ENCODE data around the gene SCN1B. TPM values are rescaled to one million over a fixed set of nuclear protein-coding genes. Genes with fewer than 3 reads are reported as not detected.
"Not testable (repeated sequence)": the region's sequence is repeated elsewhere in the genome, so short reads cannot be mapped to it uniquely, and the experiment has no call there.

Gene SCN1B
- total and polyA plus RNA-seq, 9 donors: 0.83 to 13.9 (median 5.7) TPM

- H3K36me3 ChIP-seq: no peaks in the 10 kb centered on the region
- H3K4me1 ChIP-seq (ENCODE audit: insufficient read depth): peaks cover 1% of the 10 kb centered on the region
- WGBS, 3 donors: 73 to 83% (median 80%) methylated on average over 18 to 21 of the region's 21 CpGs
- no peak overlapping the region for H3K27ac ChIP-seq
- H3K27me3 ChIP-seq: no peaks in the 10 kb centered on the region
- H3K4me3 ChIP-seq: no peak overlapping the region
- H3K9me3 ChIP-seq: no peaks in the 10 kb centered on the region
- intact Hi-C loops (cut with DNase I): no loop called here
- no peak for DNase-seq
- TF ChIP-seq POLR2A (IDR thresholded peaks at IDR 0.05): no peak
- TF ChIP-seq EP300 (IDR thresholded peaks at IDR 0.05): no peak
- TF ChIP-seq CTCF (IDR thresholded peaks at IDR 0.05): no peak
Observed at GRCh38 chr19:35025969-35026368, 4.3 kb upstream of the SCN1B start.

GRCh38 chr19:35026418-35026817, 3.9 kb upstream of the SCN1B start:
- Histone ChIP-seq H3K27me3 (no peaks in the 10 kb centered on the region), H3K27ac (no peak overlapping the region), H3K4me3 (no peak overlapping the region), H3K4me1 (ENCODE audit: insufficient read depth) (peaks cover 1% of the 10 kb centered on the region), H3K9me3 (no peaks in the 10 kb centered on the region), H3K36me3 (no peaks in the 10 kb centered on the region)
- no peak for DNase-seq
- intact Hi-C loops (cut with DNase I): no loop called here
- no peak for TF ChIP-seq EP300 (IDR thresholded peaks at IDR 0.05)
- TF ChIP-seq POLR2A (IDR thresholded peaks at IDR 0.05): no peak
- TF ChIP-seq CTCF (IDR thresholded peaks at IDR 0.05): no peak
- 80 to 83% (median 82%) methylated on average over 6 of the region's 6 CpGs for WGBS, 3 donors

- DNase-seq: no peak
- Histone ChIP-seq H3K4me3 (no peak overlapping the region), H3K27ac (no peak overlapping the region), H3K36me3 (no peaks in the 10 kb centered on the region), H3K9me3 (no peaks in the 10 kb centered on the region), H3K4me1 (ENCODE audit: insufficient read depth) (peaks cover 1% of the 10 kb centered on the region), H3K27me3 (no peaks in the 10 kb centered on the region)
- TF ChIP-seq EP300 (IDR thresholded peaks at IDR 0.05) (no peak), CTCF (IDR thresholded peaks at IDR 0.05) (no peak), POLR2A (IDR thresholded peaks at IDR 0.05) (no peak)
- intact Hi-C loops (cut with DNase I): no loop called here
- WGBS, 3 donors: 81% methylated on average over 8 of the region's 8 CpGs
Observed at GRCh38 chr19:35027009-35027408, 3.3 kb upstream of the SCN1B start.

GRCh38 chr19:35027851-35028599, 2.2 kb upstream of the SCN1B start:
- intact Hi-C loops (cut with DNase I): no loop called here
- Histone ChIP-seq H3K4me1 (ENCODE audit: insufficient read depth) (peaks cover 1% of the 10 kb centered on the region), H3K4me3 (no peak overlapping the region), H3K9me3 (no peaks in the 10 kb centered on the region), H3K27ac (no peak overlapping the region), H3K27me3 (no peaks in the 10 kb centered on the region), H3K36me3 (no peaks in the 10 kb centered on the region)
- no peak for DNase-seq
- WGBS, 3 donors: 68 to 79% (median 70%) methylated on average over 7 of the region's 7 CpGs
- TF ChIP-seq EP300 (IDR thresholded peaks at IDR 0.05) (no peak), POLR2A (IDR thresholded peaks at IDR 0.05) (no peak), CTCF (IDR thresholded peaks at IDR 0.05) (no peak)

GRCh38 chr19:35028600-35028885, 1.7 kb upstream of the SCN1B start:
- intact Hi-C loops (cut with DNase I); H3K4me3 ChIP-seq; DNase-seq; H3K27ac ChIP-seq; H3K9me3 ChIP-seq; H3K36me3 ChIP-seq; H3K27me3 ChIP-seq; H3K4me1 ChIP-seq (ENCODE audit: insufficient read depth): not testable (repeated sequence)
- WGBS, 3 donors: 84 to 92% (median 87%) methylated on average over 3 of the region's 3 CpGs

- DNase-seq; H3K9me3 ChIP-seq; H3K4me1 ChIP-seq (ENCODE audit: insufficient read depth); intact Hi-C loops (cut with DNase I); H3K36me3 ChIP-seq; H3K27me3 ChIP-seq; H3K4me3 ChIP-seq; H3K27ac ChIP-seq: not testable (repeated sequence)
- WGBS, 3 donors: 63 to 76% (median 74%) methylated on average over 11 of the region's 11 CpGs
Observed at GRCh38 chr19:35029275-35029736, 964 bp upstream of the SCN1B start.
